Activated naive CD4-positive, alpha-beta T cell treated with Interleukin-2 at 50 U/mL for 16 hours (primary cell): ENCODE data around the gene DOLK.
"Not testable (repeated sequence)": the region's sequence is repeated elsewhere in the genome, so short reads cannot be mapped to it uniquely, and the experiment has no call there.

ENCODE experiments used
- DNase-seq: peaks from one replicate; pipeline ENCODE4 v3.0.0-alpha.2; 2020

DOLK gene

DNA sequence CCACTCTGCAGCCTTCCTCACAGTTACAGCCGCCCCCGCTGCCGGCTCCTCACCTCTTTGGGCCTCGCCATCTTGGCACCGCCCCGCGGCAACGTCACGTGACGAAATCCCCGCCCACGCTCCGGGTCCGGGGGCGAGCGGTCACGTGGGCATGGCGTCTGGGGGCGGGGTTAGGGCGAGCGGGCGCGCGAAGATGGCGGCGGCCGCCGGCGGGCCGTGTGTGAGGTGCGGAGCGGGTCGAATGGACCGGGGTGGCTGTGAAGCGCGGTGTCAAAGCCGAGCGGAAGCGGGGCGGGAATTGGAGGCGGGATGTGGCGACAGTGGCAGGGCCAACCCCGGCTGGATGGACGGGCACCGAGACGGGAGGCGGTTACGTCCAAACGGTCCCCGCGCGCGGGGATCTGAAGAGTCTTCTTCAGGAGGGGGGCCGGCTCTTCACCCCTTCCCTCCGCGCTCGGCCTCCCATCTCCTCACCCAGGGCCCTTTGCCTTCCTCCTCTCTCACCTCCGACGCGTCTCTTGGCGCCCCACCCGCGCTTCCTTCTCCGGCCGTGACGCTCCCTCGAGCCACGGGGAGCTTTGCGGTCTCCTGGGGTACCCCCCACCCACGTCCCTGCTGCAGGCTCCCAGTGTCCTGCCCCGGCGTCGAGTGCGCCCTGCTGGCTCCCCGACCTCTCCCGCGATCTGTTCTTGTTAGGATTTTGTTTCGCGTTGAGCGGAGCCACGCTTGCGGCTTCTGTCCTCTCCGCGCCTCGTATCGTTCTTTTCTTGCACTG lies at the start of gene DOLK, which contains the start of gene NUP188:
TSS of gene DOLK (minus strand) at position 77 of the 775 bp plus-strand sequence. CDS start 300 bp downstream, outside the sequence.
TSS of gene NUP188 (plus strand) at position 173 of the 775 bp plus-strand sequence. CDS start at position 194, 21 bp downstream.
- DNase-seq, result peak; percentile 99

DNA sequence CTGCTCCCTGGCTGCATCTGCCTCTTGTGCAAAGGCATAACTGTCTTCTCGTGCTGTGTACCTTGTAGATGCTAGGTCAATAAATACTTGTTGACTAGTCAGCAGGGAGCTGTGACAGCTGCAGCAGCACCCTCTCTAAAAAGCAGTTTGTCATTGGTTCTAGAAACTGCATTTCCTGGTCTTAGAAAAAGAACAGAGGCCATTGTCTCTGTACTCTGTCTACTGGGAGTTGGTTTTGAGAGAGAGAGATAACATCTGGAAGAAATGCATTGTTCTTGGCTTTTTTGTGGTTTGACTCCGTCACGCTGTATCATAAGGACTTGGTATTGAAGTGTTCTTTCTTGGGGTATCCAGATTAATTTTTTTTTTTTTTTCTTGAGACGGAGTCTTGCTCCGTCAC lies 48.4 kb upstream of the DOLK start:
- DNase-seq, result no peak

DNA sequence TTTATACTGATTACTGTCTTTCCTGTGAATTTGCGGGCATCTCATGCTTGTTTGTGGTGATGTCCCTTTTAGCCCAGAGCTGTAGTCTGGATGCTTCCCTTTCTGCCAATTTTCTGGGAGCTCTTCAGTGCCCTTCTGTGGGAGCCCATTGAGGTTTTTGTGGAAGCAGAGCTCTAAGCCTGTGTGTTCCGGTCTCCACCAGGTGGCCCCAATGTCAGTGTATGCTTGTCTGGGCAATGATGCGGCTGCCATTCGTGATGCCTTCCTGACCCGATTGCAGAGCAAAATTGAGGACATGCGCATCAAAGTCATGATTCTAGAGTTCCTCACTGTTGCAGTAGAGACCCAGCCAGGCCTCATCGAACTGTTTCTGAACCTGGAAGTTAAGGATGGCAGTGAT lies 45.6 kb upstream of the DOLK start:
- DNase-seq, result no peak

DNA sequence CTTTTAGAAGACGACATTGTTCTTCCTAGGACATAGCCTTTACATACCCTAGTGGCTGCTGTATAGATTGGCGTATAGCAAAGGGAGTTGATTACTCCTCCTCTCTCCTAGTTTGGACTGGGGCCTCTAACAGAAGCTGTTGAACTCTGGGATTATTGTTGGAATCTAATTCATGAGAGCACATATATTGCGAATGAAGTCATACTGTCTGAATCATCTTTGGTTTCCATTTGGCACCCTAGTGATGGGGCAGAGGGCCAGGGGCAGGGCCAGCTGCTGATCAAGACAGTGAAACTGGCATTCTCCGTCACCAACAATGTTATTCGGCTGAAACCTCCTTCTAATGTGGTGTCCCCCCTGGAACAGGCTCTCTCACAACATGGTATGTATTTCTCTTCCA lies 40.4 kb upstream of the DOLK start:
- no peak for DNase-seq

DNA sequence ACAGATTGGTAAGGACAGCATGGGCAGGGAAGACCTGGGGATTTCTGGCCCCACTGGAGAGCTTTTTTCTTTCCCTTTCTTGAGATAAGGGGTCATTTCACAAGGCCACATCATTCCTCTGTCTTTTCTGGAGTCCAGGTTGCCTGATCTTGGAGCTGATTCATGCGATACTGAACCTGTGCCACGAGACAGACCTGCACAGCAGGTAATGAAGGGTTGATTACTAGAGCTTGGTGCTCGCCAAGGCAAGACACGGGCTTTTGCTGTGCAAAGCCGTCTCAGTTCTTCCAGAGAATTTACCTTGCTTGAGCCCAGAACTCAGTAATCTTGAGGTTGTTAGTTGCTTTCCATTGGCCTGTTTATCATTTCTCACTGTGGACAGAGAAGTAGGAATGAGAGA lies 39.3 kb upstream of the DOLK start:
- no peak for DNase-seq

DNA sequence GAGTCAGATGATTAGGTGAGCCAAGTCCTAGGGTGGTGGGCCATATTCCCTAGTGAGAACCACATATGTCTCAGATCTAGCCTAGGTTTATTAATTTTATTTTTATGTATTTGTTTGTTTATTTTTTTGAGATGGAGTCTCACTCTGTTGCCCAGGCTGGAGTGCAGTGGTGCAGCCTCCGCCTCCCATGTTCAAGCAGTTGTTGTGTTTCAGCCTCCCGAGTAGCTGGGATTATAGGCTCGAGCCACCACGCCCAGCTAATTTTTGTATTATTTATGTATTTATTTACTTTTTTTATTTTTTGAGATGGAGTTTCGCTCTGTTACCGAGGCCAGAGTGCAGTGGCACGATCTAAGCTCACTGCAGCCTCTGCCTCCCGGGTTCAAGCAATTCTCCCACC lies 36.1 kb upstream of the DOLK start:
- no peak for DNase-seq

DNA sequence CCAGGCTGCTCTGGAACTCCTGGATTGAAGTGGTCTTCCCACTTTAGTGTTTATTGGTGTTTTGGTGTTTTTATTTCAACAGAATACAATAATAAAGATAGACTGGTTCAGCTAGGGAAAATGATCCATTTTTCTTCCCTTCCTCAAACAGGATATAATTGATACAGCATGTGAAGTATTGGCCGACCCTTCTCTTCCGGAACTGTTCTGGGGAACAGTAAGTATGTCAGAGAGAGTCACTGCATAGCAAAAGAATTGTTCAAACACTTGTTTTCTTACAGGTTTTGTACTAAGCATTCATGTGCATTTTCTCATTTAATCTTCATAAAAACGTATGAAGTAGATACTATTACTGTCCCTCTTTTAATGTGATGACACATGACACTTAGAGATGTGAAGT lies 31.7 kb upstream of the DOLK start:
- no peak for DNase-seq

DNA sequence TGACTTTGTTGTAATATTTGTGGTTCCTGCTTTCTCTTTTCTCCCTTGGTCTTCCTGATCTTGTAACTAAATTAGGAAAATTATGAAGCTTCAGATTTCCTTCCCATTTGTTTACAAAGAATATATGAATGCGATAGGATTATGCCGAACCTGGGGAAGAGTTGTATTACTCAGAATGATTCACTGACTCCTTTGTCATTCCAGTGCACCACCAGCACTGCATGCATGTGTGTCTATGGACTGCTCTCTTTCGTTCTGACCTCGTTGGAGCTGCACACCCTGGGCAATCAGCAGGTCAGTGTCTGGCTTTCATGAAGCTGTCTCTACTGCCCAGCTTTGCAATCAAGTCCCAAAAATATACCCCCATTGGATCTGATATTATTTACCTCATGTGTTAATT lies 25.6 kb upstream of the DOLK start:
- DNase-seq, result no peak

DNA sequence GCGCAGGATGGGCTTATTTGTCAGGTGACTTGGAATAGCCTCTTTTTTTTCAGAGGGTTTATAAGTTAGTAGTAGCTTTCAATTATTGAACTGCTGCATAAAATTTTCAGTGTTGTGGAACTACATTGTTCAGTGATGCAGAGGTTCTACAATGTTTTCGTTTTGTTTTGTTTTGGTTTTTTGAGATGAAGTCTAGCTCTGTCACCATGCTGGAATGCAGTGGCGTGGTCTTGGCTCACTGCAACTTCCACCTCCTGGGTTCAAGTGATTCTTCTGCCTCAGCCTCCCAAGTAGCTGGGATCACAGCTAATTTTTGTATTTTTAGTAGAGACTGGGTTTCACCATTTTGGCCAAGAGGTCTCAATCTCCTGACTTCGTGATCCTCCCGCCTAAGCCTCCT lies 22.1 kb upstream of the DOLK start:
- DNase-seq, result no peak

DNA sequence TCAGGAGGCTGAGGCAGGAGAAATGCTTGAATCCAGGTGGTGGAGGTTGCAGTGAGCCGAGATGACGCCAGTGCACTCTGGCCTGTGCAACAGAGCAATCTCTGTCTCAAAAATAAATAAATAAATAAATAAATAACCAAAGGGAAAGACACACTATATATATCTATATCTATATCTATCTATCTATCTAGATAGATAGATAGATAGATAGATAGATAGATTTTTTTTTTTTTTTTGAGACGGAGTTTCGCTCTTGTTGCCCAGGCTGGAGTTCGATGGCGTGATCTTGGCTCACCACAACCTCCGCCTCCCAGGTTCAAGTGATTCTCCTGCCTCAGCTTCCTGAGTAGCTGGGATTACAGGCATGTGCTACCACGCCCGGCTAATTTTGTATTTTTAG lies 14.0 kb upstream of the DOLK start:
- not testable (repeated sequence) for DNase-seq

DNA sequence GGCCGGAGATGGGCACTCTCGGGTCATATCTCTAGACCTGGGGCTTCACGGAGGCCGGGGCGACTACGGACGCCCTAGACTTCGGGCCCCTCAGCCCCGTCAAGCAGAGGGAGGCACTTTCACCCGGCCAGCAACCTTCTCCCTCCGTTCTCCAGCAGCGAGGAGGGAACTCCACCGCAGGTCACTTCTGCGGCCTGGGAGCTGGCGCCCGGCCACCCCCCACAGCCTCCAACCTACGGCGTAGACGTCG lies 201 bp downstream of the DOLK start:
- DNase-seq, result no peak

DNA sequence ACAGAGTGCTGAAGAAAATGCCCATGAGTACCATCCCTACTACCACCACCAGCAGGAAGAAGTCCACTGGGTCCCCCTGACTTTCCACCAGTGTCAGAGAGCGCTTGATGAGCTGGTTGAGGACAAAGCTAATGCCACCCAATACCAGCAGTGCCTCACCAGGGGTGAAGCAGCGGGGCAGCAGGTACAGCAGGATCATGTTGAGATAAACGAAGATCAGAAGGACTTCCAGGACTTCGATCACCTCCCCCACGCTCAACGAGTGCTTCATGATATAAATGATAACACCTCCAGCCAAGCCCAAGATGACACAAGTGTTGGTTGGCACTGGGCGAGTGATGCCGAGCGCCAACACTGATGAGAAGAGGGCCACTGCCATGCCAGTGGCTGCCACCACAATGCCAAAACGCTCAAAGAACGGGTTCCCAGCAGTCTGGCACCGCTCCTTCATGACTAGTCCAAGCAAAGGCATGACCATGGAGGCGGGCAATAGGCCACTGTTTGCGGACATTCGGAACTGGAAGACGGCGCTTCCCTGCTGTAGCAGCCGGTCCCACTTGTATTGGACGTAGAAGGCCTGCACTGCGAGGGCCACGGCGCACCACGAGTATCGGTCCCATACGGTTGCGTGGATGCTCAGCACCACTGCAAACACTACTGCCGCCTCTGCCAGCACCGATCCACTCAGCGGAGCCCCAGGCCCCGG lies 679 bp downstream of the DOLK start:
- peak; percentile 28 for DNase-seq

DNA sequence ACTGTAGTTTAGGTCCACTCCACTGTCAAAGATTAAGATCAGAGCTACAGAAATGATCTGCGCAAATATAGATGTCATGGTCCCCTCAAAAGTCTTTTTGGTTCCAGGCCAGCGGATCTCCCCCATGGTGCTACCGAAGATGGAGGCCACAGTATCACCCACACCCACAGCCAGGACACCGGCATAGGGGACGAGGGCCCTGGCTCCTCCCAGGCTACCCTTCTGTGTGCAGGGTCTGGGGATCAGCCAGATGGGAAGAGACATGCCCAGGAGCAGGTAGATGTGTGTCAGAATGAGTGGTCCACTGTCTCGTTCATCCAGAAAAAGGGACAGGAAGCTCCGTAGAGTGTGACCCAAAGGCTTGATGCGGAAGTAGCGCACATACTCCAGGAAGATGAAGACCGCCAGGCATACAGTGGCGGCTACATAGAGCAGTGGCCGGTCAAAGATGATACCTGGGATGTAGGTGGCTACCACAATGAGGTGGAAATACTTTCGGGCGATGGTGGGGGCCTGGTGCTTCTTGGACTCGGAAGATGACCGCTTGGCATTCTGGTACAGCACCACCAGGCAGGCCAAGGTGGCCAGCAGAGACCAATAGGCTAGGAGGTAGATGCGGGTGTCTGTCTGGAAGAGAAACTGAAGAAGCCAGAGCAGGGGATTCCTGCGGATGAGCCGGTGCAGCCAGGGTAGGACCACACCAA lies 1.5 kb downstream of the DOLK start:
- DNase-seq, result no peak

DNA sequence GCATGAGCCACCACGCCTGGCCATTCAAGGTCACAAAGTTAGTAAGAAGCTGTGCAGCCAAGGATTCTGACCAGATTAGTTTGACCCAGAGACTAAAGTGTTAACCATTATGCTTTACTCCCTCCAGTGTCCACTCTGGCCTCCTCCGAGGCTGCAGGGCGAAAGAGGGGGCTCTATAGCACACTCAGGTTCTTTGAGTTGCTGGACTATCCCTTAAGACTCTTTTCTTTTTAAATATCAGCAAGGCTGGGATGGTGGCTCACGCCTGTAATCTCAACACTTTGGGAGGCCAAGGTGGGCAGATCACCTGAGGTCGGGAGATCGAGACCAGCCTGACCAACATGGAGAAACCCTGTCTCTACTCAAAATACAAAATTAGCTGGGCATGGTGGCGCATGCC lies 2.4 kb downstream of the DOLK start:
- DNase-seq, result not testable (repeated sequence)

DNA sequence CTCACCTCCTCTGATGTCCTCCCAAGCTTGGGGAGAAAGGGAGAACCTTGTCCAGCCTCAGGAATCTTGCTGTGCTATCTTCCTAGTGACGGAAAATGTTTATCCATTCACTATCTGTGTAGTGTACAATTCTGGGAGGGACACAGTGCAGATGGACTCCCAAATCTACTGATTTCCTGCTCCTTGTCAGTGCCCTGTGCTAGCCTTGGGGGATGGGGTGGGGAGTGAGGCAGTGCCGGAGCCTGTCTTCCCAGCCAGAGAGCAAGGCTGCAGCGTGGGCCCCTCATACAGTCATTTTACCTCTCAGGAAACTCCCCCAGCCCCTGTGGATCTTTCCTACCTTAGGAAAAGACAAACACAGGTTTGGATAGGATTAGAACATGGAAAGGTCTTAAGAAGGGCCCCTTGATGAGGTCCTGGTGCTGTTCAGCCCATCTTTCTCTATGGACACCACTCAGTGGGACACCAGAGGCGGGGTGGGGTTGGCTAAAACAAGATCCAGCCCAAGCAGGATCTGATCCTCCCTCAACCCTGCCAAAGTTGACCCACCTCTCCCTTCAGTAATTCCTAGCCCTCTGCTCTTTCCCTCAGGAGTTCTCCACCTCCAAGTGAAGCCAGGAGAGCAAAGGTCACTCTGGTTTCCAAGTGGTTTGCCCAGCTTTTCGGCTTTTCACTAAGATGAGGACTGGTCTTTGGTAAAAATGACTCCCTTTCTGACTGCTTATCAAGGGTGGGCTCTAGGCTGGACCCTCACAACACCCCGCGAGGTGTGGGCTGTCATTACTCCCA lies 3.4 kb downstream of the DOLK start:
- DNase-seq, result no peak

DNA sequence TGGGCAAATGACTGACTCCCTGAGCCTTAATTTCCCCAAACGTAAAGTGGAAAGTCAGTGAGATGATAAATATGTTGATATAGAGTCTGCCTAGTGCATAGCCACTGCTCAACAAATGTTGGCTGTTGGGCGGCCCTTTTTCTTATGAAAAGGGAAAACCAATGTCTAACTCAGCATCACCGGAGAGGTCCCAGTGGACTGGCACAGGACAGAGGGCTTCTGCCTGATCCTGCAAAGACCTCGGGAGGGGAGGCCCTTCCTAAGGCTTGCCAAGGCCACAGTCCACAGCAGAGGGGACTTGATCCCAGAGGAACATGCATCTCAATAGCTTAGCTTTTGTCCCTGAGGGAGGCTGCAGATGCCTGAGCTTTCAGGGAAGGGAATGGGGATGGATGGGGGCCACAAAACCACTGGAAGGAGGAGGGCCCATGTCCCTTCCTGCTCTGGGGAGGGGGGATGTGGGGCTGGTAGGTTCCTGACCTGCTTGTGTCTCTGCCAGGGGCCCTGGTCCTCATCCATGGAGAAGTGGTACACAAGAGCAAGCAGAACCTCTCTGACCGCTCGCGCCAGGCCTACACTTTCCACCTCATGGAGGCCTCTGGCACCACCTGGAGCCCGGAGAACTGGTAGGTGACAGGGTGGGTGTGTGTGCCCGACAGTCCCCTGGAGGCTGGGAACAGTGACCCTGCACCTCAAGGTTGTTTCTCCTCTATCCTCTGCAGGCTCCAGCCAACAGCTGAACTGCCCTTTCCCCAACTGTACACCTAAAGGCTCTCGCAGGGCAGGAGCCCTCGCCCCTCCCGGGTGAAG lies 6.3 kb downstream of the DOLK start:
- DNase-seq, result no peak

DNA sequence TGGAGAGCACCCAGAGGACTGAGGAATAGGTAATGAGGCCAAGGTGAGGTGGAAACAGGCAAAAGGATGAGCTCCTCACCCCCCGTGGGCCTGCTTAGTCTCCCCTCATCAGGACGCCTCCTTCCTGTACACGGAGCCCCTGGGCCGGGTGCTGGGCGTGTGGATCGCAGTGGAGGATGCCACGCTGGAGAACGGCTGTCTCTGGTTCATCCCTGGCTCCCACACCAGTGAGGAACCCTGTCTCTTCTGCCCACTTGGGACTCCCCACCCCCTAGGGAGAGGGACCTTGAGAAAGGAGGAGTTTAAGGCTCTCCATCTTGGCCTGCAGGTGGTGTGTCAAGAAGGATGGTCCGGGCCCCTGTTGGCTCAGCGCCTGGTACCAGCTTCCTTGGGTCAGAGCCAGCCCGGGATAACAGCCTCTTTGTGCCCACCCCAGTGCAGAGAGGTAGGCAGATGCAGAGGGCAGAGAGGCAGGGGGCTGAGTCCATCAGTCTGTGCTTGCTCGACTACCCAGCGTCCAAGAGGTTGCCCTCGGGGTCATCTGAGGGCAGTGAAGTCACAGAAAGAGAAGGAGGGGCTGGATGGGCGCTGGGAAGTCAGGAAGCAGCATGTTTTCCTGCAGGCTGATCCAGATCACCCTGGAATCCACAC lies 7.0 kb downstream of the DOLK start:
- no peak for DNase-seq

DNA sequence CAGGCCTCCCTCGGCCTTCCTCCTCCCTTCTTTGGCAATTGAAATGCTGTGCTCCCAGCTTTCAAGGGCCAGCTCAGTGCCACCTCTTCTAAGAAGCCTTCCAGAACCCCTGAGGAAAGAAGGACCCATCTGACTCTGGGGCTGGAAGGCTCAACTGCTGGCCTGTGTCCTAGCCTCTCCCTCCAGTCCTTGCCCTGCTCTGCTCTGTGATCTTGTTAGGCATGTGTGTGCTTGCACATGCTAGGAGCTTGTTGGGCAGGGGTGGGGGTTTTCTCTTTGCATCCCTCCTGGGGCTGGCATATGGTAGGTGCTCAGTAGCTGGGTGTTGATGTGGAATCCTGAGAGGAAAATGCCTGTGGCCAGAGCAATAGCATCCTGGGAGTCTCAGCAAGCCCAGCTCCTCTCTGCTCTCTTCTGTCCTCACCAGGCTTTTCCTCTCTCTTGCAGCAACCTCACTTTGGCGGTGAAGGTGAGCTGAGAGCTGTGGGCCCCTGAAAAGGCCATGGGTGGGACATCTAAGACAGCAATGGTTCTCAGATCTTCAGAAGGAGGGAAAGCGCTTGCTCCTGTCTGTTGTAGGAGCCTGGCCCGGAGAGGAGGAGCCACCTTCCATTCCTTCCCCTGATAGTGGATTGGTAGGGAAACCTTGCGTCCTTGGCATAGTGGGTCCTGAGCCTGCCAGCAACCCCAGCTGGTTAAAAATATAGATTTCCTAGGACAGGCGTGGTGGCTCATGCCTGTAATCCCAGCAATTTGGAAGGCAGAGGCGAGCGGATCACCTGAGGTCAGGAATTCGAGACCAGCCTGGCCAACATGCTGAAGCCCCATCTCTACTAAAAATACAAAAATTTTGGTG lies 9.9 kb downstream of the DOLK start:
- no peak for DNase-seq

DNA sequence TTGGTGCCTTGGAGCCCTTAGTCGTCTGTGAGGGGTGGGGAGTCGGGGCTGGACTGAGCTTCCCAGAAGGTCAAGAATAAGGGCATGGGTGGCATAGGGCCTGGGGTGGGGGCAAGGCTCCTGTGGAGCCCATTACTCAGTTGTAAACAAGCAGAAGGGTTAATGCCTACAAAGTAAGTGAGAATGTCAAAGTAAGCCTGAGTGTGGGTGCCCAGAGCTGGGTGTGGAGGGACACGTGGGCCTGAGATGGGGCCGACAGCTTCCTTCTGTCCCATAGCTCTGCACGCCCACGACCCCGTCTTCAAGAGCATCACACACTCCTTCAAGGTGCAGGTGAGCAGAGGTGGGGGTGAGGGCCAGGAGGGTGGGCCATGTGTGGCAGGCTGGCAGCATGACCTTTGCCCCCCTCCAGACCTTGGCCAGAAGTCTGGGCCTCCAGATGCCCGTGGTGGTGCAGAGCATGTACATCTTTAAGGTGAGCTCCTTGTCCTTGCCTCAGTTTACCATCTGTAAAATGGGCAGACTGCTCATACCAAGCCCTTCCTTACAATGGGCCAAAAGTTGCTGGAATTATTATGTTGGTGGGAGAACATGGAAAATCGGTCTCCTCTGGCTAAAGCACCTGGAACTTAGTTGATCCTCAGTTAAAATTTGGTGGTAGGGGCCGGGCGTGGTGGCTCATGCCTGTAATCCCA lies 11.1 kb downstream of the DOLK start:
- no peak for DNase-seq

DNA sequence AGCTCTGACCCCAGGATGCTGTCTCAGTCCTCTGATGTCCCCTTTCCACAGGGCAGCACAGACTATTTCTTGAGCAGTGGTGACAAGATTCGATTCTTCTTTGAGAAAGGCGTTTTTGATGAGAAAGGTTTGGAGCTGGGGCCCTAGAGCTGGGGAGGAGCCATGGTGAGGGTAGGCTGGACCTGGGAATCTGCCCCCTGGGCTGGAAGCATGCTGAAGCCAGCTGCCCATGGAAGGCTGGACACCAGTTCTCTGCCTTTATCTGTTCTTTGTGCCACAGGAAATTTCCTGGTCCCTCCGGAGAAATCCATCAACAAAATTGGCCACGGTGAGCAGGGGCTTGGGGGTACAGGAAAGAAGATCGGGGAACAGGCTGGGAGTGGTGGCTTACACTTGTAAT lies 13.7 kb downstream of the DOLK start:
- no peak for DNase-seq
